ELF-1 (cell line): ENCODE results near the gene RHAG.
"Not testable (repeated sequence)": the region's sequence is repeated elsewhere in the genome, so short reads cannot be mapped to it uniquely, and the experiment has no call there.

Experiments used
- DNase-seq: peaks from one replicate; pipeline ENCODE4 v3.0.0-alpha.2; 2016; ENCODE audit warnings: low read depth, low spot score

Gene RHAG

DNA sequence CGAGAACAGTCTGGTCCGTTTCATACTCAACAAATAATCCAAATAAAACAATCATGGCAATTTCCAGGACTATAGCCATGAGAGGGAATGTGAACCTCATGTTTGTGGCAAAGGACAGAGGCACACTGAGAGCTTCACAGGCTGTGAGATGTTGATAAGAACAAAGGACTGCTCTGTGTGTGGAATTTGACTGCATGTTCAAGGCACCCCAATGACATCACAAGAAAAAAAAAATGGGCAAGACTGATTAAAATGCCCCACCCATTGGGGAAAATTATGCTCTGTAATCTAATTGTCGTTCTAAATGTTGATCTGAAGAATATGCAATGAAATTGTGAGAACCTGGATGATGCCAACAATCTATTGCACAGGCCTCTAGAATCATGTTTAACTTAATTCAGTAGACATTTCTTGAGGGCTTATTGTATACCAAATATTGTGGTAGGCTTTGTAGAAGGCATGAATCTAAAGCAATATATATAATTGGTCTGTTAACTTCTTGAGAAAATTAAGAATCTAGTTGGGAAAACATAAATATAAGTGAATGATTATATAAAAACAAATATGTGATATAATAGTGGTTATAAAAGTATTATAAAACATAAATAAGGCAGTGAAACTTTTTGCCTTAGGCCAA is at the start of gene RHAG:
Gene RHAG (minus strand): TSS at position 127 of the 637 bp plus-strand sequence. CDS start 27 bp downstream, at position 100.
- DNase-seq, result no peak

DNA sequence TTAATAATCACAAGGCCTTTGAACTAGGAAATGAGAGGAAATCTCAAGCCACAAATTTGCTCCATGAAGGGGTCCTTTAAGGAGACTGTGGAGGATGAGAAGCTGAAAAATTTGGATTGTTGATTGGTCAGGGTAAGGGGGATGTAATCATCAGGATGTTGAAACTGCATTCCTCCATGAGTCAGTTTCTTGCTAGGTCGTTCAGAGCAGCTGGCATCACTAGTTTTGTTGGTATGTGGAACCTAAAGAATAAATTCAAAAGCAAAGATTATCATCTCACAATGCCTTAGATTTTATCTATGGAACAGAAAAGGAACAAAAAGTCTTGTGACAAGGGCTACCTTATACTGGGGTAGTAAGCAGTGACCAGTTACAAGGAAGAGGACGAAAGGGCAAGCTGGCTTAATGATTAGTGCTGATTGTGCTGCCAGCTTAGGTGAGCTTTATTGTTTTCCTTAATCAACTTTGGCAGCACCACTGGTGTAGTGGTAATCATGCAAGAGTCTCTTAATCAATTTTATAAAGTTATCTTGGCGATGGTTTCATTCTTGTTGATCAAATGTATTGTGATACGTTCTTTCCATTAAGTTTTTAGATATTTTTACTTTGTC is 40.1 kb upstream of the RHAG start:
- no peak for DNase-seq

DNA sequence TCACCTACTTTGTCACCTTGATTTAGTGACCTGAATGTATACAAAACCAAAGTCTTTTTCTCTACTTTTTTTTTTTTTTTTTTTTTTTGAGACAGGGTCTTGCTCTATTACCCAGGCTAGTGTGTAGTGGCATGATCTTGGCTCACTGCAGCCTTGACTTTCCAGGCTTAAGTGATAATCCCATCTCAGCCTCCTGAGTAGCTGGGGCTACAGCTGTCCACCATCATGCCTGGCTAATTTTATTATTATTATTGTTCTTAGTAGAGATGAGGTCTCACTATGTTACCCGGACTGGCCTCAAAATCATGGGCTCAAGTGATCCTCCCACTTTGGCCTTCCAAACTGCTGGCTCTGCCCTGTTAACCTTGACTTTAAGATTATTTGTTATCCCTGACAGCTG is 39.2 kb upstream of the RHAG start:
- DNase-seq, result no peak

DNA sequence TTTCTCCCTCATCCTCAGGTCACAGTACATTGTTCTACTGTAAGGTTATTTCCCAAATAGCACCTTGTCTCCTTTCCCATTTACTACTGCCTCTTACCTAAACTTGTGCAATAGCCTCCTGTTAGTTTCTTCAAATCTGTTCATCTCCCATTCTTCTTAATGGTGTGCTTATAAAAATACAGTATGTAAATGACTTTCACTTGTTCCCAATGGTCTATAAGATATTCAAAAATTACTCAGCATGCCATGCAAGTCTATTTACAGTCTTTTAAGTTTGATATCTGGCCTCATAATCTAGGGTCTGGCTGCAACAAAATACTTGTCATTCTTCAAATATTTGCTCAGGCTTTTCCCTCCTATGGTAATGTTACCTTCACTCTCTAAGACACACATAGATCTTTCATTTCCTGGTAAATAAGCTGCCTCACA is 31.5 kb upstream of the RHAG start:
- no peak for DNase-seq

DNA sequence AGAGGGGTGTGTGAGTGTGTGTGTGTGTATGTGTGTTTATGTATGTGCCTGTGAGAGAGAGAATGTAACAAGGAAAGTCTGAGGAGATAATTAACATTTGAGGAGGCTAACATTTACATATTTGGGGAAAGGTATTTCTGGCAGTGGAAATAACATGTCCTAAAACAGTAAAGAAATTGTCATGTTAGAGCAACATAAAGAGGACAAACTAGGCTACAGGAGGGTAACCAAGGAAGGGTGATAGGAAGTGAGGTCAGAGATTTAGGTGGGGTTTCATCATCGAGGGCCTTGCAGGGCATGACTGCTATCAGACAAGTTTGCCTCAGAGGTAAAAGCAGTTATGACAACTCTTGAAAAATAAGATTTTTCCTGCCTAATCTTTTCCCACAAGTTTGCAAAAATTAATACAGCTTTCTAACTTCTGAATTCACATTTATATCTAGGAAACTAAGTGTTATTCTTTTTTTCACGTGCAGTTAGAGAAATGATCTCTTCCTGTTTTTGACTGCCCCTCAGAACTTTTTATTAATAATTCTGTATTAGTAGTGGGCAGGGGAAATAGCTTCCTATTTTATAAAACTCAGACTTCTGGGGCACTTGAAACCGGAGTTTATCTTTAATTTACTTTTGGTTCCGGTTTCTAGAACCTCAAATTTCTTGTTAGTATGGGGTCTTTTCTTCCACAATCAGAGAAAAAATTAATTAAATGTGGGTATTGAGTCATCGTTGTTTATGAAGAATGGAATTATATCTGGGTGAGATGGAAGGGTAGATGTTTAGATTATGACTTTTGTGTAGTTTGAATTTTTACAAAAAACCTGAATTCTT is 30.5 kb upstream of the RHAG start:
- DNase-seq, result no peak

DNA sequence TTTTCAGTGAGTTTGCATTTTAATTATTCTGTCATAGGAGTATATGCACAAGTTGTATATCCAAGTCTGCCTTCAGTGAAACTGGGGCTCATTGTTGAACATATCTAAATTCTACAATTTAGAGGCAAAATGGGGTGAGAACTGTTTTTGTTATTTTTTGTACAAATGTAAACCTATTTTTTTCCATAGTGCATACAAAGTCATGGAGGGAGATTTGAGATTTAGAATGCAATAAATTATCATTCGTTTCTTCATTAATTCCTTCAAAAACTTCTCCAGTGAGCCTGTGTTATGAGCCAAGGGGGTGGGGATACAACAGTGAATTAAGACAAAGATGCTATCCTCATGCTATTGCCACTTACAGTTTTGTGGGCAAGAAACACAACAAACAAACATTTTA is 29.8 kb upstream of the RHAG start:
- no peak for DNase-seq

DNA sequence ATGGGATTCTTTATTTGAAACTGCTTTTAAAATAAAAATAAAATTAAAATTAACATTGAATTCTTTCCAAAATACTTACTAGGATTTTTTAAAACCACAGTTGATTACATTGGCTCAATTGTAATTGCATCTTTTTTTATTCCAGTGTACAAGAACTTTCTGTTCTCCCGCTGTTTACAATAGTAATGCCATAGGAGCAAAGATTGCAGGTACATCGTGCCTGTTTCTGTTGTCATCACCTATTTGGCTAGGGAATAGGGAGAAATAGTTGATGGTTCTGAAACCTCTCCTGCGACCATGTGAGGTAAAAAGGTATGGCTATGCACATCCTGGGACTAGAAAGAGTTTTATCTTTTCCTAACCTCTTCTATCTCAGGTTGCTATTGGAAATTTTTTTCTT is 28.2 kb upstream of the RHAG start:
- no peak for DNase-seq

DNA sequence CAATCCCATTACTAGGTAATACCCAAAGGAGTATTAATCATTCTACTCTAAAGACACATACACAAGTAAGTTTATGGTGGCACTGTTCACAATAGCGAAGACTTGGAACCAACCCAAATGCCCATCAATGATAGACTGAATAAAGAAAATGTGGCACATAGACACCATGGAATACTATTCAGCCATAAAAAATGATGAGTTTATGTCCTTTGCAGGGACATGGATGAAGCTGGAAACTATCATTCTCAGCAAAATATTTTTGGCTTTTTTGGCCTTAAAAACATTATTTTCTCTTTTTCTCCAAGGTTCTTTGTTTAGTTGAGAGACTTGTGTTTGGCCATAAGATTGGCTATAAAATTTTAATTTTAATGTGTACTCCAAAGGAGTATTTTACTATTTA is 27.4 kb upstream of the RHAG start:
- not testable (repeated sequence) for DNase-seq

DNA sequence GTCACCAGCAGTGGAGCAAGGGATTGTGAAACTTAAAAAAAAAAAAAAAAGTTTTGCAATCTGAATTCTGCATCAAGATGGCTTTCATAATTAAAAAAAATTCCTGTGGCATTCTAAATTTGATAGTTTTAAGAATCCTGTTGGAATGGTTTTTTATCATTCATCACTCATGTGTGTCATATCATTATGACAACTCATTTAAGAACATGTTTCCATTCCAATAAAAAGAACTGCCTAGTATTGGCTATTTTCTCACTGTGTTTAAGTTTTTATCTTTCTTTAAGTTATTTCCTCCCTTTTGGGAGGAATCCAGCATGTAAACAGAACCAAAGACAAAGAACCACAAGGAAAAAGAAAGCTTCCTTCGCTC is 26.2 kb upstream of the RHAG start:
- DNase-seq, result no peak

DNA sequence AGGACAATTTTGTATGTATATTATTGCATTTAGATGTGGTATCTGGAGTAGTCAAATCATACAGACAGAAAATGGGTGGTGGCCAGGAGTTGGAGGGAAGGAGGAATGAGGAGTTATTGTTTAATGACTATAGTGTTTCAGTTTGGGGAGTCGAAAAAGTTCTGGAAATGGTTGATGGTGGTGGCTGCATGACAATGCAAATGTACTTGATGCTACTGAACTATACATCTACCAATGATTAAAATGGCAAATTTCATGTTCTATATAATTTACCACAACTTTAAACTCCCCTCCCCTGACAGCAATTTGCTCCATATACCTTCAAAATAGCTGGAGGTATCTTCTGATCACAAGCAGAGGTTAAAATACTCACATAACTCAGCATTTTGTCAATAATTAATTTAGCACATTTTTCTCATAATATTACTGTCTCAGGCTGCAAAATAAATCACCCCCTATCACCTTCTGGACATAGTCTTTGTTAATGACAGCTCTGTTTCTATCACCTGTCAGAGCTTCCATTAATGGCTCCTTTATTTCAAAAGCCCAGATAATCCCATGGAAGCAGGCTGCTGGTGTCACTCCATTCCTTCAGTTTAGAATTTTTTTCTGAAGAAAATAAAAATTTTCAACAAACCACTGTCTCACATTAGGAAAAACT is 25.7 kb upstream of the RHAG start:
- no peak for DNase-seq

DNA sequence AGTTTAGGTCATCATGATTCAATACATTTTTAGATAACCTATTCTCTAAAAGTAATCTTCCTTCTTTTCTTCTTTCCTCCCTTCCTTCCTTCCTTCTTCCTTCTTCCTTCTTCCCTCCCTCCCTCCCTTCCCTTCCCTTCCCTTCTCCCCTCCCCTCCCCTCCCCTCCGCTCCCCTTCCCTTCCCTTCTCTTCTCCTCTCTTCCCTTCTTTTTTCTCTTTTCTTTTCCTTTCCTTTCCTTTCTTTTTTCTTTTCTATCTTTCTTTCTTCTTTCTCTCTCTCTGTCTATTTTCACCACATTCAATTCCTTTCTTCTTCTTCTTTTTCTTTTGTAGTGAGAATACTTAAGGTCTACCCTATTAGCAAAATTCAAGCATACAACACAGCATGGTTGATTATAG is 17.3 kb upstream of the RHAG start:
- no peak for DNase-seq

DNA sequence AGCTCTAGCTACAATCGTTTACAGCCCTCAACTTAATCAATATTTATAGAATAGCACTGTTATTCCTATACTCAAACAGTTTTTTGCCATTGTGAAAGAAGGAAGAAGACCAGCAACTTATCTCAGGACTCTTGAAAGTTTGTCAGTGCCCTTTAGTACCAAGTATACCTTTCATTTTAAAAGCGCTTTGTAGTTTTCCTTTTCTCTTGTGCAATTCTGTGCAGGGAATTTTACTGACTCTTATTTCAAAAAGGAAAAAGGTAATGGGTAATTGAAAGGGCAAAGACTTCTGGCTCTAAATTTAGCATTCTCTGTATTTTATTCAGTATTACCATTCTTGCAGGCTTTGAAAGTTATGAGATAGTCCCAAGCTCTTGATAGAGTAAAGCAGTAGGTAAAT is 16.8 kb upstream of the RHAG start:
- DNase-seq, result no peak

DNA sequence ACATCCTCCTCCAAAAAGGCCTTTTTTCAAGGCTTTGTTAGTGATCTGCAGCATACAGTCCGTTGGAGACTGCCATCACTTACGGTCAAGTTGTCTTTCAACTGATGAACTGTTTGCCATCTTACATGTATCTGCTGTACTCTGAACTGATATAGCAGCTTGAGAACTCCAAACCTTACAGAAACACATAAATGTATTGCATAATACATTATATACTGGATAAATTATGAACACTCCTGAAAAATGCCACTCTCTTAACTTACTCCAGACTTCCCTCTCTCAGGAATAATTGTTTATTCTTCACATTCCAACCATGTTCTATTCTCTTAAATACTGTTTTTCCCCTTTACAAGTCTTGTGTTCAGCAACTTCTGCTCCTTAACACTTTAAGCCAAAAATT is 14.6 kb upstream of the RHAG start:
- no peak for DNase-seq

DNA sequence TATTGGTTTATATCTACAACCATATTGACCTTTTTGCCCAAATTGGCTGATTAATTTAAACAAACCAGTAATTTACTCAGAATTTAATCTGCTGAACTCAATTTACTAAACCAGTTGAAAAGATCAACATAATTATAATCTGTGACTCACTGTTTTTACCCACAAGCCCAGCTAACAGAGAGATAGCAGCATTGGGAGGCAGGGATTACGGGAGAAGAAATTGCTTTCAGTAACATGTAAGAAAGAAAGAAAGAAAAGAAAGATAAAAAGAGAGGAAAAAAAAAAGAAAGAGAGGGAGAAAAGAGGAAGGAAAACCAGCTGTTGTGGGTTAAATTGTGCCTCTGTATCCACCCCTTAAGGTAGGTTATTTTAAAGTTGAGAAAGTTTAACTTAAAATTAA is 13.3 kb upstream of the RHAG start:
- no peak for DNase-seq

DNA sequence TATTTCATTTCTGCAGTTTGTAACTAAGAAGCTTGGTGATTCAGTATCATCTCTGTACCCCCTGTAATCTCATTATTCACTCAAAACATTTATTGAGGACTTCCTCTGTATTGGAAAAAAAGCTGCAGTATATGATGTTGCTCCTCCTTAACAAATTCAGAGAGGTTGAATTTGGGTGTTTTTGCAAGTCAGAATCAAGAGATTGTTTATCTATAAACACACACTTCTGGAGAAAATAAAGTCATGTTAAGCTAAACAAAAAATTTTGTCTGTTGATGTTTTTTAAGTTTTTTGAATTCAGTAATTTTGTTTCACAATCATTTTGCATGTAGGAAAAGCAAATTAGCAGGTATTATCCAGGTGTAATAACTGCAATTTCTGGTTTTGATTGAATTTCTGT is 11.4 kb upstream of the RHAG start:
- no peak for DNase-seq

DNA sequence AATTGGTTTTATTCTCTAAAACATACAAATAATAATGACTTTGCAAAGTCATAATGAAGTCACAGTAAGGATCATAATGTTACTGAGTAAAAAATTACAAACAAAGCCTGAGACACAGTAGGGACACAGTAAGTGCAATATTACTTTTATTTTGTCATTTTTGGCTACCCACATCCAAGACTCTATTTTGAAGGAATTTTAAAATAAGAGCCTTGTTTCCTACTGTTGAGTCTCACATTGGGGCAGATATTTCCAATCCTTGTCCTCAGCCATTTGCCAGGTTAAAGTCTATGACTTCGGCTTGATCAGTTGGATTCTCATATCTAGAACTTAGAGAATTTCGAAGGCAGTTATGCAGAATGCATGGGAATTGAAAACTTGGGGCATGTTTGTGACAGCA is 10.8 kb upstream of the RHAG start:
- DNase-seq, result no peak

DNA sequence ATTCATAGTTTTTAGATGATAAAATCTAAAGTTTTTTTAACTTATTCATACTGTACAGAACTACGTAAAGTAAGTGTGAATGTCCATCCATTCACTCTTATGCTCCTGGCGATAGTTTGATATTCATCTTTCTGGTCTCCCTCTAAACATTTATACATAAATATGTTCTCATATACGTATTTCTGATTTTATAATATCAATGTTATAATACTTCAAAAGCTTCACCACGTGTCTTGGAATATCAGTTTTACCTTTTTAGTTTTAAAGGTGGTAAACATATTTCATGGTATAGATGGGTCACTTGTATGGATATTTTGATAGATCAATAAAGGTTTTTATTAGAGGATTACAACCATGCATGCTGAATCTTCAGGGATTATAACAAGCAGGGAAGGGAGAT is 10.3 kb upstream of the RHAG start:
- no peak for DNase-seq

DNA sequence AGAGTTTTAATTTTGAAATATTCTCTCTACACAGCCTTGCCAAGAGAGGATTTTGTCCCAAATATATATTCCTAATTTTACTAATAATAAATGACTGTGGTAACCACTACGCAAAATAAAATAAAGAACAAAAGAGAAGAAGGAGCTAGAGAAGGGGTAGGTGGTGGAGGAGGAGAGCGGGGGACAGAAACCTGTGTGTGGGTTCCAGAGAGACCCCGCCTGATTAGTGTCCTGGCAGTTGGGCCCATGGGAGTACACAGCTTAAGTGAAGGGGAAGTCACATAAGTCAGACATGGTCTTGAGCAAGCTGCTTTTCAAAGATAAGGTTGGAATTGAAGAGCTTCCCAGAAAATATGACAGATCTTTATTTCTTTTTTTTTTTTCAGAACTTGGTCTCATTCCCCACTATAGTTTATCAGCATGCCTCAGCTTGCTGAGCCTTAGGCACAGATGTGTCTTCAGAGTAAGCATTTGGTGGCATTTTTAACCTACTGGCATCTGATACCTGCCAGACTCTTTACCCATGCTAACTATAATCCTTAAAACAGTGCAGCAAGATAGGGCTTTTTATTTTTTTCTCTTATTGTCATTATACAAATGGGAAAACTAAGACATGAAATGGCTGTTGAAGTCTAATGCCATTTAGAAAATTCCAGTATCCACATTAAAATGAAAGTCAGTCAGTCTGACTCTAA is 9.6 kb upstream of the RHAG start:
- DNase-seq, result no peak

DNA sequence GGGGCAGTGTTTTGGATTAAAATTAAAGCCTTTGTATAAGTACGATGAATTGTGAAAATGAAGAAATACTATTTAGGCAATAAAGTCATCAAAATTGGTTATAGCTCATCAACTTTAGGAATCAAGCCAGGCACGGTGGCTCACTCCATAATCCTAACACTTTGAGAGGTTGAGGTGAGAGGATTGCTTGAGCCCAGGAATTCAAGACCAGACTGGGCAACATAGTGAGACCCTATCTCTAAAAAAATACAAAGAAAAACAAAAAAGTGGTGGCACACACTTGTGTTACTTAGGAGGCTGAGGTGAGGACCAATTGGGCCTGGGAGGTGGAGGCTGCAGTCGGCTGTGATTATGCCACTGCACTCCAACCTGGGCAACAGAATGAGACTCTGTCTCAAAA is 8.5 kb upstream of the RHAG start:
- no peak for DNase-seq

DNA sequence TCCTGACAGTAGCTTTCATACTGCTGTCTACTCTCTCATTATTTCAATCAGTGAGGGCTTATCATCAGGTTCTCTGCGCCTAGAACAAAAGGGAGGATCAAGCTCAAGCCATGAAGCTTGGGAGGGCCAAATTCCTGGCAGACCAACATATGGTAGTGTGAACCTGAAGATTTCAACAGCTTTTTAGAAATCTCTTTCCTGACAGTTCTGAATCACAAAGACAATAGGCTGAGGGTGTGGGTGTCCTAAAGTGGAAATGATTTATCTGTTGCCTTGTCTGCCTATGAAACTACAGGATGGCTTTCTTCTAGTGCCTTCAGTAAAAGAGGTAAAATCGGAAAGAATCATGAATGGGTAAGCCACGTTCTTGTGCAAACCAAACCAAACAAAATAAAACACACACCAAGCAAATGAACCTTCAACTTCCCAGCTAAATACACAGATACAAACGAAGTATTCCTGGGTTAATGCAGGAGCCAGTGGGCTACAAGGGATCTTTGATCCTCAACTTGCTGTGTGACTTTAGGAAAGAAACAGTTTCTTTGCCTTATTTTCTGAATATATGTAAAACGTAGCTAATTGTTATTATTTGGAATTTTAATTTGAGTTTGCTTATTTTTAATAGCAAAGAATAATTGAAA is 2.7 kb upstream of the RHAG start:
- no peak for DNase-seq

DNA sequence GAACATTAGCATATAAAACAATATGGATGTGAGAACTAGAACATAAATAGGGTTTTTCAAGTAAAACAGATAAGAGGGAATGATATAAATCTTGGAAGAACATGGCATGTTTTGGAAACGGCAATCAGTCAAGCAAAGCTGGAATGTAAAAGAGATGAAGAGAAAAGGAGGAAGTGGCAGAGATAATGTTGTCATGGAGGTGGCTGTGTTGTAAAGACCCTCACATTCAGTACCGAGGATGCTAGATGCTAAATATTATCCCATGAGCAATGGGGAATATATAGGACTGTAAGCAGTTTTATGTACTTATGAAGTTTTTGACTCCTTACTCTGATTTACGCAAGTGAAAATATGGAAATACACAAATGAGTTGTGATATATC is 702 bp upstream of the RHAG start:
- no peak for DNase-seq
